GM12865 (cell line): ENCODE results near the gene USP6NL.

Experiments used
- DNase-seq: peaks from one replicate; pipeline ENCODE4 v3.0.0; 2010; ENCODE audit warnings: low read depth
- H3K4me3 ChIP-seq: 2 replicates; pipeline ENCODE4 v1.5.1; 2011; ENCODE audit warnings: mild to moderate bottlenecking, low read depth, low read length, control low read depth
- TF ChIP-seq, protein P1 (sequence below): IDR thresholded peaks from 2 replicates; pipeline ENCODE4 v1.5.1; 2011; ENCODE audit warnings: low read length, control low read depth, low read depth, inconsistent platforms; ENCODE audit not compliant: insufficient read depth; ENCODE audit errors: missing control alignments

The USP6NL gene

DNA sequence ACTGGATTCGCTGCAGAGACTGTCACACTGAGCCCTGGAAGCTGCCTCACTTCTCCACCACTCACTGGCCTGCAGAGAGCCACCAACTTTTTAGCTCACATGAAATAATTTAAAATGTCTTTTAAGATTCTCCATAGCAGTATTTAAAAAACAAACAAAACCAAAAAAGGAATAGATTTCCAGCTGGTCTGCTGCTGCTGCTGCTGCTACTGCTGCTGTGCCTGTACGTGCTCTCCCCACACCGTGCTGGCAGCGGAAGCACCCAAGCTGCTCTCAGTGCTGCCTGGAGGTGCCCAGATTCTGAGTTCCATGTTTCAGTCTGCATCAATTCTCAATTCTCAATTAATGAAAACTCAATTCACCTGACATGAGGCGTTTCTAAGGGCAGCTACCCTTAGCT, 146.0 kb downstream of the USP6NL start:
- no peak for DNase-seq
- H3K4me3 ChIP-seq: no peak overlapping the region
- TF ChIP-seq, protein P1, sequence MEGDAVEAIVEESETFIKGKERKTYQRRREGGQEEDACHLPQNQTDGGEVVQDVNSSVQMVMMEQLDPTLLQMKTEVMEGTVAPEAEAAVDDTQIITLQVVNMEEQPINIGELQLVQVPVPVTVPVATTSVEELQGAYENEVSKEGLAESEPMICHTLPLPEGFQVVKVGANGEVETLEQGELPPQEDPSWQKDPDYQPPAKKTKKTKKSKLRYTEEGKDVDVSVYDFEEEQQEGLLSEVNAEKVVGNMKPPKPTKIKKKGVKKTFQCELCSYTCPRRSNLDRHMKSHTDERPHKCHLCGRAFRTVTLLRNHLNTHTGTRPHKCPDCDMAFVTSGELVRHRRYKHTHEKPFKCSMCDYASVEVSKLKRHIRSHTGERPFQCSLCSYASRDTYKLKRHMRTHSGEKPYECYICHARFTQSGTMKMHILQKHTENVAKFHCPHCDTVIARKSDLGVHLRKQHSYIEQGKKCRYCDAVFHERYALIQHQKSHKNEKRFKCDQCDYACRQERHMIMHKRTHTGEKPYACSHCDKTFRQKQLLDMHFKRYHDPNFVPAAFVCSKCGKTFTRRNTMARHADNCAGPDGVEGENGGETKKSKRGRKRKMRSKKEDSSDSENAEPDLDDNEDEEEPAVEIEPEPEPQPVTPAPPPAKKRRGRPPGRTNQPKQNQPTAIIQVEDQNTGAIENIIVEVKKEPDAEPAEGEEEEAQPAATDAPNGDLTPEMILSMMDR: no peak

DNA sequence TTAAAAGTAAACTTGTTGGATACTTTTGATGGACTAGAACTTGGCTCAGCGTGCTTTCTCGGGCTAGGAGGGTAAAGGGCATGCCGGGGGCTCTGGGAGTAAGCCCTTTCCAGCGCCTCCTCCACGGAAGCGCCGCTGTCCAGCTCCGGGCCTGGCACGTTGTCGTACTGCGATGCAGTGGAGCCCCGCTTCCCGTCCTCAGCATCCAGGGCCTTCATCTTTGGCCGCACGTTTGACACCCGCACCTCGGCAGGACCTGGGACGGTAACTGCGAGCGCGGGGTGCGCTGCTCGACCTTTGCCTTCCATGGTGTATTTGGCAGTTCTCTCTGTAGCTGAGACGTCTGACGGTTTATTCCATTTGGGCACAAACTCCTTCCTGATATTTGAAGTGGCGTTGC, 148.3 kb downstream of the USP6NL start:
- no peak for DNase-seq
- TF ChIP-seq, protein P1: no peak
- H3K4me3 ChIP-seq: no peak overlapping the region

DNA sequence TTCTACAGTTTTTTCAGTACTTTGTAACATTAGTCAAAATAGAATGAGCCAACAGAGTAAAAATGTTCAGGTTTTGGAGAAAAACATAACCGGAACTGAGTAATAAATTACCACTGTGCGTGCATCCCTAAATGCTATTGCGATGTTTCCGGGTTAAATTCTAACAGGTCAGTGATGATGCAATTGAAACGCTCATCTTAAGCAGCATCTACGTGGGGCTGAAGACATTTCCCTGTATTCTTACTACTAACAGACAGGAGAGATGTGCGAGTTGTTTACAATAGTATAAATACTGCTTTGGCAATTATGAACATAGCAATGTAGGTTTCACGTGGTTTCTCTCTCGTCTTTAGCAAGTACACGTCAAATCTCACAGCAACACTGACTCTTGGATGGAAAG, 149.4 kb downstream of the USP6NL start:
- DNase-seq: no peak
- H3K4me3 ChIP-seq: no peak overlapping the region
- TF ChIP-seq, protein P1: no peak

DNA sequence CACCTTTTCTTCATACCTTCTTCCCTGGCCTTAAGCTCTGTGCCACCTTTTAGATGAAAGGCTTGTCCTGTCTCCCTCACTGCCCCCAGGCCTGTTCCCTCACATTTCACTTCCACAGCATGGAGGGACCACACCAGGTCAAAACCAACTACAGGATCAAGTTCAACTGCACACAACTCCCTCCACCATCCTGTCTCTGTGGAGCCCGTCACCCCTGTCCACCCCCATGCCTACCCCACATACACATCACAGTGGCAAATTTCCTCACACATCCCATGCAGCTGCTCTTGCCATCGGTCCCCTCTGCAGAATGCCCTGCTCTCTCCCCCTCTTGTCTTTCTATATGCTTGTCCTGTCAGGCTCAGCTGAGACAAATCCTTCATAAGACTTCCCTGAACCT, 154.1 kb downstream of the USP6NL start:
- TF ChIP-seq, protein P1: no peak
- H3K4me3 ChIP-seq: no peak overlapping the region

DNA sequence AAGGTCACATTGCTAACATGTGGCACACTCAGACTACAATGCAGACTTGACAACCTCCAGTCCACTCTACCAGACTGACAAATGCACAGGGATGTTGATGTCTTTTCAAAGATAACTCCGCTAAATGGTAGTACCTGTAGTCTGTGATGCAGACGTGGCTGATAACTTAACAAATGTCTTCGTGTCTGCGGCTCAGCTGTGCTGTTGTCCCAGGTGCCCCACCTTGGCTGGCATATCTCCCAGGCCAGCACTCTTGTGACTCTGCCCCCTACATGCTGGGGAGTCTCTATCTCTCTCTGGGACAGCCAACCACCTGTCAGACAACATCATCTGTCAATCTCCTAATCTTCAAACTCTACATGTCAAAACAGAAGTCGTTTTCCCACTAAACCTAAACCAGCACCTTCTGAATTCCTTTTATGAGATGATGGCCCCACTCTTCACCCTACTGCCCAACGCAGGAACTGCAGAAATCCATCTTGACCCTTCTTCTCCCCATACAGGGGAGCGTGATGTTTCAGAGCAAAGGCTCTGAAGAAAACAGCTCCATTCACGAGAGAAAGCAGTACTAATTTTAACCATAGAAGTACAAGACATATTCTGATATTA, 156.4 kb downstream of the USP6NL start:
- TF ChIP-seq, protein P1: peak; percentile 23
- H3K4me3 ChIP-seq: no peak overlapping the region
- DNase-seq: no peak

More for the DNA sequence above, 154.1 kb downstream of the USP6NL start:
- DNase-seq: no peak

DNA sequence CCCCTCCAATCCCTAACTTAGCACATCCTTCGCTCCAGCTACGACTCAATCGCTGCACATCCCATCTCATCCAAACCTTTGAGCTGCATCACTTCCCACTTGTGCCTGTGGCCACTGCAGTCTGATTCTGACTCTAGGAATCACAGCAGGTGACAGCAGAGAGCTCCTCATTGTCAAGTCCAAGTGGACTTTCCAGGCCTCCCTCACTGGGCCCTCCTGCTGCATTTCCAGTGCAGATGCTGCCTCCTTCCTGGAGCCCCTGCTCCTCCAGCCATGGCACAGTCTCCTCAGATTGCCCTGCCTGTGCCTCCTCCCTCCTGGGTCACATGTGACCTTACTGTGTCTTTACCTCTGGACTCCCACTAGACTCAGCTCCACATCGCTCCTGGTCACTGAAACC, 157.3 kb downstream of the USP6NL start:
- TF ChIP-seq, protein P1: no peak
- H3K4me3 ChIP-seq: no peak overlapping the region
- DNase-seq: no peak

DNA sequence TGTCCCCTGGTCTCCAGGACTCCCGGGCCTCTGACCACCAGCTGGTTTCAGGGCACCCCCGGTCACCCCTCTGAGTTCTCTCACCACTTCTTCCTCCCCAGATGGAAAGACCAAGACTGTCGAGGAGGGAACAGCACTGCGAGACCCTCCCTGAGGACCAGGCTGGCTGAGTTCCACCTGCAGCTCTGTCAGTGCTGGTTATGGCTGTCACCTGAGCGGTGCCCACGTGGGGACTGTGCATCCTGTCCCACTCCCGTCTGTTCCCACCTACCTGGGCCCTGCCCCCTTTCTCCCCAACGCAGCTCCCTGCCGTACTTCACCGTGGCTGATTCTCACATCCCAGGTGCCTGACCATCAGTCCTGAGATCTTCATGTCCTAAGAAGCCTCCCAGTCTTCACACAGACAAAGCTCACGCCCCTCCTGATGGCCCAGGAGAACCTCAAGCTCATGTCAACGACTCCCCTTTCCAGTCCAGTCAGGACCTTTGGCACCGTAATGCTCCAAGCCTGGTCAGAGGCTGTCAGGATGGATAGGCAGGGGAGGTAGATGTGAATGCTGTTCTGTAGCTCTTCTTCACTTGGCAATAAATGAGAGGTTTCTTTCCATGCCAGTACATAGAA, 159.7 kb downstream of the USP6NL start:
- DNase-seq: no peak
- TF ChIP-seq, protein P1: no peak
- H3K4me3 ChIP-seq: no peak overlapping the region
